B cell (primary cell): Measurements from ENCODE around the gene SURF2.

Source experiments
- CTCF ChIP-seq: fragments of 200-600 bp; IDR thresholded peaks from one replicate; pipeline ENCODE4 v1.8.0; 2022; ENCODE audit warnings: antibody characterized with exemption, mild to moderate bottlenecking
- EZH2 ChIP-seq: IDR thresholded peaks from 2 replicates; pipeline ENCODE4 v1.6.1; 2012; ENCODE audit warnings: borderline replicate concordance, low read depth, mild to moderate bottlenecking, moderate library complexity, low read length; ENCODE audit not compliant: insufficient read depth, poor library complexity, severe bottlenecking

GRCh38 chr9:133346021-133346785, 10.1 kb upstream of the SURF2 start:
- TF ChIP-seq CTCF (no peak), EZH2 (no peak)
